Endothelial cell (in vitro differentiated cells): ENCODE data around the gene R3HDM4. TPM values are rescaled to one million over a fixed set of nuclear protein-coding genes. Genes with fewer than 3 reads are reported as not detected.
A peak's percentile ranks its signal among the peaks of the same experiment; 100 is the strongest.
"Not testable (repeated sequence)": the region's sequence is repeated elsewhere in the genome, so short reads cannot be mapped to it uniquely, and the experiment has no call there.

Source experiments
- DNase-seq: peaks from one replicate; pipeline ENCODE4 v3.0.0; 2021; ENCODE audit warnings: low spot score
- H3K27ac Mint-ChIP-seq: one replicate; pipeline ENCODE4 v1.8.0; 2021; ENCODE audit warnings: mixed read lengths, inconsistent platforms; ENCODE audit not compliant: unreplicated experiment
- H3K27me3 Mint-ChIP-seq: one replicate; pipeline ENCODE4 v1.8.0; 2021; ENCODE audit warnings: mild to moderate bottlenecking, moderate library complexity, mixed read lengths, inconsistent platforms; ENCODE audit not compliant: unreplicated experiment
- H3K36me3 Mint-ChIP-seq: one replicate; pipeline ENCODE4 v1.8.0; 2021; ENCODE audit warnings: mild to moderate bottlenecking, low read depth, mixed read lengths, inconsistent platforms; ENCODE audit not compliant: unreplicated experiment
- H3K4me1 Mint-ChIP-seq: one replicate; pipeline ENCODE4 v1.8.0; 2021; ENCODE audit warnings: mild to moderate bottlenecking, mixed read lengths, inconsistent platforms; ENCODE audit not compliant: unreplicated experiment
- H3K4me3 Mint-ChIP-seq: one replicate; pipeline ENCODE4 v1.8.0; 2021; ENCODE audit warnings: mild to moderate bottlenecking, mixed read lengths, inconsistent platforms; ENCODE audit not compliant: unreplicated experiment
- H3K9me3 Mint-ChIP-seq: one replicate; pipeline ENCODE4 v1.8.0; 2021; ENCODE audit warnings: mixed read lengths, inconsistent platforms; ENCODE audit not compliant: unreplicated experiment
- CTCF ChIP-seq: fragments of 200-600 bp; sonication (generic); IDR thresholded peaks from one replicate; pipeline ENCODE4 v1.5.0; 2021; ENCODE audit warnings: antibody characterized with exemption; ENCODE audit not compliant: unreplicated experiment
- total RNA-seq: library from RNA; stranded (reverse); fragmentation: NEBNext Ultra II Directional; extraction: Animal tissue kit (Norgen Biotek cat#: 25700); gene quantifications from one replicate; pipeline ENCODE4 v1.2.1, GENCODE V29; 2021; ENCODE audit not compliant: unreplicated experiment

The R3HDM4 gene
- total RNA-seq, 1 donor from 2014 or later = 40.6 TPM

- Mint-ChIP-seq H3K4me3 (no peak overlapping the region), H3K9me3 (no peaks in the 10 kb centered on the region), H3K36me3 (peaks cover 7% of the 10 kb centered on the region), H3K4me1 (no peaks in the 10 kb centered on the region), H3K27me3 (no peaks in the 10 kb centered on the region), H3K27ac (peak overlapping the region; percentile 52)
- TF ChIP-seq CTCF = no peak
- no peak for DNase-seq
These were observed 46.2 kb upstream of the R3HDM4 start for GRCh38 chr19:958967-959855.

- not testable (repeated sequence) for H3K36me3 Mint-ChIP-seq, DNase-seq, H3K9me3 Mint-ChIP-seq, H3K4me3 Mint-ChIP-seq, H3K27me3 Mint-ChIP-seq, H3K4me1 Mint-ChIP-seq, H3K27ac Mint-ChIP-seq
These were observed 44.6 kb upstream of the R3HDM4 start for GRCh38 chr19:957578-957977.

- Mint-ChIP-seq H3K4me1 (no peaks in the 10 kb centered on the region), H3K27me3 (no peaks in the 10 kb centered on the region), H3K9me3 (no peaks in the 10 kb centered on the region), H3K4me3 (no peak overlapping the region), H3K27ac (no peak overlapping the region), H3K36me3 (peaks cover under 1% of the 10 kb centered on the region)
- TF ChIP-seq CTCF = no peak
- DNase-seq = no peak
These were observed 43.9 kb upstream of the R3HDM4 start for GRCh38 chr19:956766-957440.

GRCh38 chr19:955803-956765 lies 43.1 kb upstream of the R3HDM4 start:
- Mint-ChIP-seq H3K4me1 (no peaks in the 10 kb centered on the region), H3K27ac (no peak overlapping the region), H3K36me3 (no peaks in the 10 kb centered on the region), H3K4me3 (no peak overlapping the region), H3K27me3 (peaks cover 1% of the 10 kb centered on the region), H3K9me3 (no peaks in the 10 kb centered on the region)
- TF ChIP-seq CTCF = no peak
- no peak for DNase-seq
